ENCODE results near the gene SEPTIN2.
"Not testable (repeated sequence)": the region's sequence is repeated elsewhere in the genome, so short reads cannot be mapped to it uniquely, and the experiment has no call there.

Gene SEPTIN2

GRCh38 chr2:241288324-241288888, 27.3 kb upstream of the SEPTIN2 start:
- no peak for DNase-seq

DNA sequence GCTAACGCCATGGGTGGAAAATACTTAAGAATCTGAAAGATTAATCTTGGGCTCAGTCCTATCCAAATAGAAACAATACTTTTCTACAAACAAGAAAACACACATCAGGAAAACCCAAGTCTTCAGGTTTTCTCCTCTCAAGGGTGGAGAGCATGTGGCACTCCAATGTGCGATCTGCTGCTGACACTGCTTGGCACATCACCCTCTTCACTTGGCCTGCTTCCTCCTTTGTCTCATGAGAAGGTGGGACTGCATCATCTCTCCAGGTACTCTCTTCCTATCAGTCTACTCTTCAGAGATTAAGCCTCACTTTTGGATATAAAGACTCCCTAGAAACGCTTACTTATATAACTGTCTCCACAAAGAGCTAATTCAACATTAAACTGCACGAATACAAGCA, 26.7 kb upstream of the SEPTIN2 start:
- DNase-seq = no peak

DNA sequence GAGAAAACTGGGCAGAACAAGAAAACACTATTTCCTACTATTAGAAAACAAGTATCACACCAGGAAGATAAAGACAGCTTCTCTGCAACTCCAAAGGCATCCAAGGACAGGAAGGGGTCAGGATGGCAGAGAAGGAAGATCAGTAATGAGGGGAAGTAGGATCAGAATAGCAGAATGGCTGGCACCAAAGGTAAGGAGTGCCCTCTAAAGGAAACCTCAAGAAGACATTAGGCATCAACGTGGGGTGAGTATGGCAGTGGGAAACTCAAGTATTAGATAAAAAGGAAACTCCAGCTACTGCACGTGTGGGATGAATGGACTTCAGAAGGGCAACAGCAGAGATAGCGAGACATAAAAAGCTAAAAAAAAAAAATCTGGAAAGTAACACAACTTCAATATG, 26.1 kb upstream of the SEPTIN2 start:
- DNase-seq = no peak

GRCh38 chr2:241291153-241291552, 24.6 kb upstream of the SEPTIN2 start:
- no peak for DNase-seq

GRCh38 chr2:241291977-241292376, 23.7 kb upstream of the SEPTIN2 start:
- no peak for DNase-seq

GRCh38 chr2:241293378-241293797, 22.3 kb upstream of the SEPTIN2 start:
- not testable (repeated sequence) for DNase-seq

GRCh38 chr2:241295326-241296095, 20.2 kb upstream of the SEPTIN2 start:
- DNase-seq = no peak

- DNase-seq = no peak
These were observed 19.0 kb upstream of the SEPTIN2 start for GRCh38 chr2:241296767-241297166.

DNA sequence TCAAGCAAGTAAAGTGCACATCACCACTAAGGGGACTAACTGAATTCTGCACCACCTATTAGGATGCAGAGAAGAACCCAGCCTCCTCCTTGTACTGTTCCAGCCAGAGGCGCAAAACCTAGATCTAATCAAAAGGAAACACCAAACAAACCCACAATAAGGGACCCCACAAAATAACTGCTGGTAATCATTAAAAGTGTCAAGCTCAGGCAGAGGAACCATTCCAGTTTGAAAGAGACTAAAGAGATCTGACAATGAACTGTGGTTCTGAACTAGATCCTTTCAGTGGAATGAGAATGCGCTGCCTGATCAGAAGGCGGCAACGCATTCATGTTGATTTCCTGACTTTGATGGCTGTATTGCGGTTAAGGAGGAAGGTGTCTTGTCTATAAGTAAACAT, 17.1 kb upstream of the SEPTIN2 start:
- no peak for DNase-seq

GRCh38 chr2:241300000-241300399, 15.7 kb upstream of the SEPTIN2 start:
- no peak for DNase-seq

GRCh38 chr2:241302083-241302482, 13.6 kb upstream of the SEPTIN2 start:
- no peak for DNase-seq

- DNase-seq = no peak
These were observed 12.7 kb upstream of the SEPTIN2 start for GRCh38 chr2:241302759-241303651.

DNA sequence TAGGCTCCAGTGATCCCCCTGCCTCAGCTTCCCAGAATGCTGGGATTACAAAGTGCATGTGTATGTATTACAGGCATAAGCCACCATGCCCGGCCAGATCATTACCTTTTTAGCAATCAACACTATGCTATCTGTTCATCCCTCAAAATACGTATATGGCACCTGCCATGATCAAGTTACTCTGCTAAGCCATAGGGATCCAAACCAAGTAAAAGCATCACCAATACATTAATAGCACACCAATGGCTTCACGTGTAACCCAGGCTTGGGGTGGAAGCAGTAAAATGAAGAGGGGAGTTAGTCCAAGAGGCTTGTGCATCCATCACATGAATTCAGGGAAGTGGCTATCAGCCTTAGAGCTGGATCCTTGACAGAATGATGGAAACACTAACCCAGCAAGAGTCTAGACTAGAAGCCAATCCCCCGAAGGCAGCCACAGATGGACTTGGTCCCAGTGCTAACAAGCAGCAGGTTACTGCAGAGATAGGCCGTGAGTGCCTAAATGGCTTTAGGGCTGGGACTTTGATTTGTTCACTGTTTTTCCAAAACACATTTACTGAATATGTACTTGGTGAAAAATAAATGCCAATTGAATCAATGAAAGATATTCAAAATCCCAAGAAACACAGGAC, 11.6 kb upstream of the SEPTIN2 start:
- DNase-seq = no peak

- no peak for DNase-seq
These were observed 8.7 kb upstream of the SEPTIN2 start for GRCh38 chr2:241307055-241307454.

- no peak for DNase-seq
These were observed 7.5 kb upstream of the SEPTIN2 start for GRCh38 chr2:241308267-241308666.

GRCh38 chr2:241308832-241309500, 6.8 kb upstream of the SEPTIN2 start:
- DNase-seq = no peak

DNA sequence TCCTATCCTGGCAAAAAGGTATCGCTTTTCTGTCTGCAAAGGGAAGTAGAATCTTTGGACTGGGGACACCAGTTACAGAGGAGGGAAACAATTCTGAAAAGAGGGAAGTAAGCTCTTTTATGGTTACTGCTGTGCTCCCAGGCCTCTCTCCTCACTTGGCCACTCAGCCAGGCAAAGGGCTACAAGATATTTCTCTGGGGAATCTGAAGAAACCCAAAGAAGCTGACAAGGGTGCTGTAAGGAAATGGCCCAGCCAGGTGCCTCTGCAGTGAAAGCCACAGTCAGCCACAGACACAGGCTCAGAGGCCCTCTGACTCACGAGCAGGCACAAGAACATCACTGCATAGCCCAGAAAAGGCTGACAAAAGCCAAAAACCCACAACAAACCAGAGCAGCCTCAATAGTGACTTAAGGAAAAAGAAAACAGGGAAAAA, 6.0 kb upstream of the SEPTIN2 start:
- DNase-seq = no peak

DNA sequence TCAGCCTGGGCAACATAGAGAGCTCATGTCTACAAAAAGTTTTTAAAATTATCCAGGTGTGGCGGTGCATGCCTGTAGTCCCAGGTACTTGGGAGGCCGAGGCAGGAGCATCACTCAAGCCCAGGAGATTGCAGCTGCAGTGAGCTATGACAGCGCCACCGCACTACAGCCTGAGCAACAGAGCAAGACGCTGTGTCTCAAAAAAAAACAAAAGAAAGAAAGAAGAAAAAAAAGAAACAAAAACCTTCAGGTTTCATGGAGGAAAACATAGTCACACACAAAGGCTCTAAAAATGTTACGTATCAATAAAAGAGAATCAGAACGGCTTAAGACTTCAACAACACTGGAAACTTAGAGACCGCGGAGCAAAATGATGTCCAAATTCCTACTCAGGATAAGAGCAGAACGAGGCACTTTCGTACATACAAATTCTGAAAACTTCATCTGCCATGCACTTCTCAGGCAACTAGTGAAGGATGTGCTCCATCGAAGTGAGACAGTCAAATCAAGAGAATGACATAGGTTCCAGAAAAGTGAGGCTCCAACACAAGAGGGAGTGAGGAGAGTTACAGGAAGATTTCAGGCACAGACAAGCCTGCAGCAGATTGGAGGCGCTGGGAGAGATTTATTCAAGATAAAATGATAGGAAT, 4.7 kb upstream of the SEPTIN2 start:
- no peak for DNase-seq

DNA sequence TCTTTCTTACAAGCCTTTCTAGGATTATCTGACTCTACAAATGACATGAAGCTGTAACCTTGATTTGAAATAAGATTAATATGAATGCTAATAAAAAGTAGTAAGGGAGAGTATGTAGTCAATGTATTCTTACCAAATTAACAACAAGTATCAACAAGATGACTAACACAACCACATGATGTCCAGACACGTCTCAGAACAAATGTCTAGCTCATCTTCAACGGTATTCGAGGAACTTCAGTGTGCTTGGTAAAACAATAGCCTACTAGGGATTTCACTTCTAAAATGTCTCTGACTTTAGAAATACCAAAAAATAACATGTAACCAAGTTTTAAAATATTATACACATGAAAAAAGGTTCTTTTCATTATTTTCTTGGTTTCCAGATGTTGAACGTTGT, 3.6 kb upstream of the SEPTIN2 start:
- DNase-seq = no peak

DNA sequence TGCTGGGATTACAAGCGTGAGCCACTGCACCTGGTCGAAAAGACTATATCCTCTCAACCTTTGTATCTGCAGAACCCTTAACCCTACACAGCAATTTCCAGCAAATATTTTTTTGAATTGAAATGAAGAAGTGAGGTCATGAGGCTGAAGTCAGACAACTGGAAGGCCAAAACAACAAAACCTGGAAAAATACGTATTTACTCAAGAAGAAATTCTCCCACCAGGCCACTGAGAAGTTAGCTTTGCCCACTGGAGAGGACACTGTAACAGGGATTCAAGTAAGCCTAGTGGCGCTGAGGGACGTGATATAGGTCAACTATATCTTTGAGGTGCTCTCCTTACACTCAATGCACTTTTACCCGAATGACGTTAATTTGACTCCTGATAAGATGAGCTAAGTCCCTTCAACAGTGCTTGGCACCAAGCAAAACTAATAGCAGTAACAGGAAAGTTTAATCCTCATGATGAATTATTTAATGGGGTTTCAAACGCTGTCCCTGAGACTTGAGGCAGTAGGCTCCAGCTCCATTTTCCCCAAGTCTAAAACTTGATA, 2.1 kb upstream of the SEPTIN2 start:
- no peak for DNase-seq

DNA sequence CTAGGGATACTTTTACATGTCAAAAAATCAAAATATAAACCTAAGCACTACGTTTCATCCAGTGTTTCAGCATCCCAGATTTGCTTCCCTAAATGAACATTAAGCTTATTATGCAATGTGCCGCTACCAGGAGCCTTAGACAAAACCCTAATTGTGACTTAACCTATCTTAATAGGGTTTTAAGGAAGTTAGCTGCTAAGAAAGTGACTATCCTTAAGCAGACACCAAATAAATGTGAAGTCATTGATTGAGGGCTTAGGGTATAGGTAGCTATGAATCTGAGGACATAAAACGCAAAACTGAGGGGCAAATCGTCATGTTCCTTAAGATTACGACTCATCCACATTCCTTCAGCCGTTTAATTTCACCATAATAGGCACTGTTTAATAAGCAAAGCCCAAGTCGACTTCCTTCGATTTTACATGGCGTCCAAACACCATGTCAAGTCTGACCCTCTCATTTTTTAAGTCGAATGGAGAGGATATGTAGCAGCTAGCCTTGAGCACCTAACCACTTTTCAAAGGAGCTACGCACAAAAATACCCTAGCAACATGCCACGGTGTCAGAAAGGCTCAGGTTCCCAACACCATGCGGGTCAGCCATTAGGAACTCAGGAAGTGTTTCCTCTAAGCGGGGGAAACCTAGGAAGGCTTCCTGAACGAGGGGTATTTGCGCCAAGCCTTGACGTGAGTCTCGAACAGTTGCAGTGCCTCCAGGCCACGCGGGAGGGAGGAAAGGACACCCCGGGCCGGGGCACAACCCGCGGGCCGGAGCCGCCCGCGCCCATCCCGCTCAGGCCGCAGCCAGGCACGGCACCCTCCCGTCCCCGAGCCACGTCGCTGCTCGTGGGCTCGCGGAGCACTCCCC, 1.3 kb upstream of the SEPTIN2 start:
- DNase-seq = no peak

Measured in retina (tissue), 1 donor.